Sigmoid colon (tissue), 4 donors: Measurements from ENCODE around the gene RARG.

Source experiments
- EP300 ChIP-seq, 4 donors: sonication (generic); formaldehyde crosslinking; IDR thresholded peaks; one replicate each; pipeline ENCODE4 v1.6.1; 2017; ENCODE audit warnings: antibody characterized with exemption in 4 of 4
- POLR2A ChIP-seq, 2 donors: fragments of 450-650 bp; IDR thresholded peaks; one replicate each; pipeline ENCODE4 v1.6.1; 2016; ENCODE audit warnings: antibody characterized with exemption in 2 of 2, mild to moderate bottlenecking in 2 of 2, moderate library complexity in 2 of 2
- POLR2AphosphoS5 ChIP-seq, 4 donors: sonication (generic); formaldehyde crosslinking; IDR thresholded peaks; one replicate each; pipeline ENCODE4 v1.6.1; 2017; ENCODE audit warnings: antibody characterized with exemption in 4 of 4
- TF ChIP-seq, protein P1 (sequence below), 4 experiments: fragments of 450-650 bp in 3 of 4; fragments of 200-600 bp in 1 of 4; IDR thresholded peaks; one replicate each; pipeline ENCODE4 v1.5.1; 2016 to 2019; ENCODE audit warnings: antibody characterized with exemption in 4 of 4, mild to moderate bottlenecking in 3 of 4, moderate library complexity in 2 of 4

- TF ChIP-seq, protein P1, sequence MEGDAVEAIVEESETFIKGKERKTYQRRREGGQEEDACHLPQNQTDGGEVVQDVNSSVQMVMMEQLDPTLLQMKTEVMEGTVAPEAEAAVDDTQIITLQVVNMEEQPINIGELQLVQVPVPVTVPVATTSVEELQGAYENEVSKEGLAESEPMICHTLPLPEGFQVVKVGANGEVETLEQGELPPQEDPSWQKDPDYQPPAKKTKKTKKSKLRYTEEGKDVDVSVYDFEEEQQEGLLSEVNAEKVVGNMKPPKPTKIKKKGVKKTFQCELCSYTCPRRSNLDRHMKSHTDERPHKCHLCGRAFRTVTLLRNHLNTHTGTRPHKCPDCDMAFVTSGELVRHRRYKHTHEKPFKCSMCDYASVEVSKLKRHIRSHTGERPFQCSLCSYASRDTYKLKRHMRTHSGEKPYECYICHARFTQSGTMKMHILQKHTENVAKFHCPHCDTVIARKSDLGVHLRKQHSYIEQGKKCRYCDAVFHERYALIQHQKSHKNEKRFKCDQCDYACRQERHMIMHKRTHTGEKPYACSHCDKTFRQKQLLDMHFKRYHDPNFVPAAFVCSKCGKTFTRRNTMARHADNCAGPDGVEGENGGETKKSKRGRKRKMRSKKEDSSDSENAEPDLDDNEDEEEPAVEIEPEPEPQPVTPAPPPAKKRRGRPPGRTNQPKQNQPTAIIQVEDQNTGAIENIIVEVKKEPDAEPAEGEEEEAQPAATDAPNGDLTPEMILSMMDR (IDR thresholded peaks at IDR 0.05): no peak
- peak in 2 of 4 donors; percentile 8 to 19 for TF ChIP-seq POLR2AphosphoS5 (IDR thresholded peaks at IDR 0.05)
- no peak for TF ChIP-seq EP300 (IDR thresholded peaks at IDR 0.05)
- no peak for TF ChIP-seq POLR2A (IDR thresholded peaks at IDR 0.05)
Measured at GRCh38 chr12:53219956-53220693, 11.9 kb downstream of the RARG start.
